Kidney epithelial cell (primary cell): Measurements from ENCODE around the gene MGARP. TPM values are rescaled to one million over a fixed set of nuclear protein-coding genes. Genes with fewer than 3 reads are reported as not detected.

Experiments
- DNase-seq: peaks from one replicate; pipeline ENCODE4 v3.0.0-alpha.2; 2010; ENCODE audit warnings: low read depth
- H3K27me3 ChIP-seq: 2 replicates; pipeline ENCODE4 v1.6.0; 2011; ENCODE audit warnings: low read length; ENCODE audit not compliant: control insufficient read depth, insufficient read depth
- H3K36me3 ChIP-seq: 2 replicates; pipeline ENCODE4 v1.5.1; 2011; ENCODE audit warnings: low read length; ENCODE audit not compliant: control insufficient read depth, insufficient read depth
- H3K4me3 ChIP-seq: 2 replicates; pipeline ENCODE4 v1.5.1; 2011; ENCODE audit warnings: low read depth, mild to moderate bottlenecking, control low read depth, low read length
- total RNA-seq: library from RNA; depleted of rRNA; stranded (reverse); fragments of >200 nt; gene quantifications from 2 replicates; pipeline ENCODE4 v1.2.3, GENCODE V29; 2015
- TF ChIP-seq, protein P1 (sequence below): IDR thresholded peaks from 2 replicates; pipeline ENCODE4 v1.5.1; 2011; ENCODE audit warnings: mild to moderate bottlenecking, moderate library complexity, low read length, control low read depth, inconsistent platforms; ENCODE audit not compliant: insufficient read depth, poor library complexity, severe bottlenecking

MGARP gene
- total RNA-seq, 1 donor from 2014 or later, result 0.08 TPM

GRCh38 chr4:139234253-139234652, 45.8 kb downstream of the MGARP start:
- Histone ChIP-seq H3K36me3 (no peaks in the 10 kb centered on the region), H3K4me3 (no peak overlapping the region), H3K27me3 (no peaks in the 10 kb centered on the region)
- no peak for DNase-seq
- TF ChIP-seq, protein P1, sequence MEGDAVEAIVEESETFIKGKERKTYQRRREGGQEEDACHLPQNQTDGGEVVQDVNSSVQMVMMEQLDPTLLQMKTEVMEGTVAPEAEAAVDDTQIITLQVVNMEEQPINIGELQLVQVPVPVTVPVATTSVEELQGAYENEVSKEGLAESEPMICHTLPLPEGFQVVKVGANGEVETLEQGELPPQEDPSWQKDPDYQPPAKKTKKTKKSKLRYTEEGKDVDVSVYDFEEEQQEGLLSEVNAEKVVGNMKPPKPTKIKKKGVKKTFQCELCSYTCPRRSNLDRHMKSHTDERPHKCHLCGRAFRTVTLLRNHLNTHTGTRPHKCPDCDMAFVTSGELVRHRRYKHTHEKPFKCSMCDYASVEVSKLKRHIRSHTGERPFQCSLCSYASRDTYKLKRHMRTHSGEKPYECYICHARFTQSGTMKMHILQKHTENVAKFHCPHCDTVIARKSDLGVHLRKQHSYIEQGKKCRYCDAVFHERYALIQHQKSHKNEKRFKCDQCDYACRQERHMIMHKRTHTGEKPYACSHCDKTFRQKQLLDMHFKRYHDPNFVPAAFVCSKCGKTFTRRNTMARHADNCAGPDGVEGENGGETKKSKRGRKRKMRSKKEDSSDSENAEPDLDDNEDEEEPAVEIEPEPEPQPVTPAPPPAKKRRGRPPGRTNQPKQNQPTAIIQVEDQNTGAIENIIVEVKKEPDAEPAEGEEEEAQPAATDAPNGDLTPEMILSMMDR, result no peak

DNA sequence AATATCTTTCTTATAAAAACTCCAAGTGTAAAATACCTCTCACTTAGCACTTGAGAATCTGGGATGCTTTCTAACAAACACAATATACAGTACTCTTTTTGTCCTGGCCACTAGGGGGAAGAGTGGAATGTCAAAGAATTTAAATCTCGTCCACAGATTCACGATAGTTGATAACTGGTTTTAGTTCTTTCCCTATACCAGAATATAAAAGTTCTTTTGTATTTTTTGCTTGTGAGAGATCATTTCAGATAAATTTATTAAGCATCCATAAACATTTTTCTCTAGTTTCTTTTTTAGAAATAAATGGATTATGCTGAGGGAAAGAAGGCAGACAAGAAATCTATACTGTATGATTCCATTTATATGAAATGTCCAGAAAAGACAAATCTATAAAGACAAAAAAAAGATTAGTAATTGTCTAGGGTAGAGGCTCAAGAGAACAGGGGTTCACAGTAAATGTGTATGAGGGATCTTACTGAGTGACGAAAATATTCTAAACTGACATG, 50.4 kb downstream of the MGARP start:
- Histone ChIP-seq H3K4me3 (no peak overlapping the region), H3K36me3 (no peaks in the 10 kb centered on the region), H3K27me3 (no peaks in the 10 kb centered on the region)
- TF ChIP-seq, protein P1, result peak; percentile 67
- DNase-seq, result no peak

GRCh38 chr4:139227729-139228404, 52.2 kb downstream of the MGARP start:
- DNase-seq, result no peak
- no peaks in the 10 kb centered on the region for H3K36me3 ChIP-seq
- TF ChIP-seq, protein P1, result no peak
- no peaks in the 10 kb centered on the region for H3K27me3 ChIP-seq
- no peak overlapping the region for H3K4me3 ChIP-seq

DNA sequence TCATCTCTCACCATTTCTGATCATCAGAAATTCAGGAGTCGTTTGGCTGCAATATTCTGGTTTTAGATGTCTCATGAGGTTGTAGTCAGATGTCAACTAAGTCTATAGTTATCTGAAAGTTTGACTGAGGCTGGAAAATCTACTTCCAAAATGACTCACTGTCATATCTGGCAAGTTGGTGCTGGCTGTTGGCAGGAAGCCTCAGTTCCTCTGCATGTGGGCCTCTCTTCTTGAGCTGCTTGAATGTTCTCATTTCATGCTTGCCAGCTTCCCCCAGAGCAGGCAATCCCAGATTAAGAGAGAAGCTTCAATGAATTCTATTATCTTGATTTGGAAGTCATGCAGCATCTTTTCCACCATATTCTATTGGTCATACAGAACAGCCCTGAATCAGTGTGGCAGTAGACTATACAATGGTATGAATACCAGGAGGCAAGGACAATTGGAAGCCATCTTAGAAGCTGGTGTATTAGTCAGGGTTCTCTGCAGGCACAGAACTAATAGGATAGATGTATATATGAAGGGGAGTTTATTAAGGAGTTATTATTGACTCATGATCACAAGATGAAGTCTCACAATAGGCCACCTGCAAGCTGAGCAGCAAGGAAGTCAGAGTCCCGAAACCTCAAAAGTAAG, 56.2 kb downstream of the MGARP start:
- Histone ChIP-seq H3K4me3 (no peak overlapping the region), H3K36me3 (no peaks in the 10 kb centered on the region), H3K27me3 (no peaks in the 10 kb centered on the region)
- TF ChIP-seq, protein P1, result no peak
- no peak for DNase-seq

DNA sequence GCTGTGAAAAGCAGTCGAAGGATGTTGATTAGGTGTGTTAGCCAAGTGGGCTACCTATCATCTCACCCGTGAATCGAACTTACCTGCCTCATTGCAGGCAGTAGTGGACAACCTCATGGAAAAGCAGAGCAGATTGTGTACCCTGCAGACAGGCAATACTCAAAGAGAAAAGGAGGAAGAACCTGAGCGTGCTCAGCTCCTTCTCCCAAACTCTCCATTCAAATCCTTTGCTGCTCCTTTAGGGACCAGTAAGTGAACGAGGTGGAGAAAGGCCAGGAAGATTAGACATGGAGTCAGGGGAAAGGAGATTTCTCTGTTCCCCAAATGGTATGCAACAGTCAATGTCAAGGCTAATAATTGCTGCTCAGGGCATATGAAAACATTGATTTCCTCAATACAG, 57.8 kb downstream of the MGARP start:
- Histone ChIP-seq H3K36me3 (no peaks in the 10 kb centered on the region), H3K27me3 (no peaks in the 10 kb centered on the region), H3K4me3 (no peak overlapping the region)
- no peak for DNase-seq
- TF ChIP-seq, protein P1, result no peak

GRCh38 chr4:139221687-139222086, 58.3 kb downstream of the MGARP start:
- Histone ChIP-seq H3K4me3 (no peak overlapping the region), H3K27me3 (no peaks in the 10 kb centered on the region), H3K36me3 (no peaks in the 10 kb centered on the region)
- no peak for DNase-seq
- TF ChIP-seq, protein P1, result no peak
